Neural progenitor cell (in vitro differentiated cells): ENCODE measurements around the gene HMGB2.

Experiments
- EZH2phosphoT487 ChIP-seq: fragments of 200-600 bp; sonication (generic); IDR thresholded peaks from 2 replicates; pipeline ENCODE4 v1.6.1; 2017; ENCODE audit warnings: antibody characterized with exemption
- TF ChIP-seq, protein P1 (sequence below): fragments of 200-600 bp; sonication (generic); IDR thresholded peaks from 2 replicates; pipeline ENCODE4 v1.5.1; 2017; ENCODE audit warnings: antibody characterized with exemption, mild to moderate bottlenecking

DNA sequence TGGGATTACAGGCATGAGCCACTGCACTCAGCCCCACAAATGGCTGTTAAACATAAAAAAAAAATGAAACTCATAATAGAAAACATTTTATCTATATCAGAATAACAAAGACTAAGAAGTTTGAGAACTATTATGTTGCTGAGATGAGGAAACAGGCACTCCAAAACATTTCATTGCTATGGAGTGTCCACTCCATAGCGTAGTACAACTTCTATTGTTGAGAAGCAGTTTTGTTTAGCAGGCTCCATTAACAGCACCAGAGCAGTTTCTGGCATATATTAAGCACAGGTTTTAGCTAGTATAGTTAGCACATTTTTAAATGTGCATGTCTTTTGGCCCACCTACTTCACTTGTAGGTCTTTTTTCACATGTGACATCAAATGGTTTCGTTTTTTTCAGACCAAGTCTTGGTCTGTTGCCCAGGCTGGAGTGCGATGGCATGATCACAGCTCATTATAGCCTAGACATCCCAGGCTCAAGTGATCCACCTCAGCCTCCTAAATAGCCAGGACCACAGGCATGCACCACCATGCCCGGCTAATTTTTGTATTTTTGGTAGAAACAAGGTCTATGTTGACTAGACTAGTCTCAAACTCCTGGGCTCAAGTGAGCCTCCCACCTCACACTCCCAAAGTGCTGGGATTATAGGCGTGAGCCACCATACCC lies 5.8 kb downstream of the HMGB2 start:
- TF ChIP-seq, protein P1, sequence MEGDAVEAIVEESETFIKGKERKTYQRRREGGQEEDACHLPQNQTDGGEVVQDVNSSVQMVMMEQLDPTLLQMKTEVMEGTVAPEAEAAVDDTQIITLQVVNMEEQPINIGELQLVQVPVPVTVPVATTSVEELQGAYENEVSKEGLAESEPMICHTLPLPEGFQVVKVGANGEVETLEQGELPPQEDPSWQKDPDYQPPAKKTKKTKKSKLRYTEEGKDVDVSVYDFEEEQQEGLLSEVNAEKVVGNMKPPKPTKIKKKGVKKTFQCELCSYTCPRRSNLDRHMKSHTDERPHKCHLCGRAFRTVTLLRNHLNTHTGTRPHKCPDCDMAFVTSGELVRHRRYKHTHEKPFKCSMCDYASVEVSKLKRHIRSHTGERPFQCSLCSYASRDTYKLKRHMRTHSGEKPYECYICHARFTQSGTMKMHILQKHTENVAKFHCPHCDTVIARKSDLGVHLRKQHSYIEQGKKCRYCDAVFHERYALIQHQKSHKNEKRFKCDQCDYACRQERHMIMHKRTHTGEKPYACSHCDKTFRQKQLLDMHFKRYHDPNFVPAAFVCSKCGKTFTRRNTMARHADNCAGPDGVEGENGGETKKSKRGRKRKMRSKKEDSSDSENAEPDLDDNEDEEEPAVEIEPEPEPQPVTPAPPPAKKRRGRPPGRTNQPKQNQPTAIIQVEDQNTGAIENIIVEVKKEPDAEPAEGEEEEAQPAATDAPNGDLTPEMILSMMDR = no peak
- no peak for TF ChIP-seq EZH2phosphoT487
